Keratinocyte (primary cell): Measurements from ENCODE around the gene MRPL3.

Experiments used
- CTCF ChIP-seq, 3 experiments: IDR thresholded peaks in 1 of 3; conservative IDR thresholded peaks in 1 of 3; optimal IDR thresholded peaks in 1 of 3; 2 replicates in 2 of 3; 3 replicates in 1 of 3; pipeline versions ENCODE3 to v1.5.1; 2011; ENCODE audit warnings: low read length in 3 of 3, mild to moderate bottlenecking in 3 of 3, moderate library complexity in 2 of 3, control low read depth in 1 of 3, inconsistent platforms in 1 of 3; ENCODE audit not compliant: insufficient read depth in 2 of 3; ENCODE audit errors: extremely low read depth in 1 of 3
- EZH2 ChIP-seq: IDR thresholded peaks from one replicate; pipeline ENCODE4 v1.6.1; 2012; ENCODE audit warnings: inconsistent platforms, mild to moderate bottlenecking, low read length, moderate library complexity

- no peak for TF ChIP-seq CTCF (optimal IDR thresholded peaks at IDR 0.05 in 1 of 3, IDR thresholded peaks at IDR 0.05 in 1 of 3, conservative IDR thresholded peaks at IDR 0.05 in 1 of 3; ENCODE audit: extremely low read depth in 1 of 3, insufficient read depth in 2 of 3, low read length in 3 of 3)
- no peak for TF ChIP-seq EZH2
Observed at GRCh38 chr3:131458653-131459052, 44.1 kb downstream of the MRPL3 start.
